NCI-H748 (cell line): ENCODE measurements around the gene MSRB1.

Experiments
- DNase-seq: peaks from one replicate; lab custom pipeline; 2025; ENCODE audit not compliant: unreplicated experiment; lab: John Stamatoyannopoulos, UW

Gene MSRB1

DNA sequence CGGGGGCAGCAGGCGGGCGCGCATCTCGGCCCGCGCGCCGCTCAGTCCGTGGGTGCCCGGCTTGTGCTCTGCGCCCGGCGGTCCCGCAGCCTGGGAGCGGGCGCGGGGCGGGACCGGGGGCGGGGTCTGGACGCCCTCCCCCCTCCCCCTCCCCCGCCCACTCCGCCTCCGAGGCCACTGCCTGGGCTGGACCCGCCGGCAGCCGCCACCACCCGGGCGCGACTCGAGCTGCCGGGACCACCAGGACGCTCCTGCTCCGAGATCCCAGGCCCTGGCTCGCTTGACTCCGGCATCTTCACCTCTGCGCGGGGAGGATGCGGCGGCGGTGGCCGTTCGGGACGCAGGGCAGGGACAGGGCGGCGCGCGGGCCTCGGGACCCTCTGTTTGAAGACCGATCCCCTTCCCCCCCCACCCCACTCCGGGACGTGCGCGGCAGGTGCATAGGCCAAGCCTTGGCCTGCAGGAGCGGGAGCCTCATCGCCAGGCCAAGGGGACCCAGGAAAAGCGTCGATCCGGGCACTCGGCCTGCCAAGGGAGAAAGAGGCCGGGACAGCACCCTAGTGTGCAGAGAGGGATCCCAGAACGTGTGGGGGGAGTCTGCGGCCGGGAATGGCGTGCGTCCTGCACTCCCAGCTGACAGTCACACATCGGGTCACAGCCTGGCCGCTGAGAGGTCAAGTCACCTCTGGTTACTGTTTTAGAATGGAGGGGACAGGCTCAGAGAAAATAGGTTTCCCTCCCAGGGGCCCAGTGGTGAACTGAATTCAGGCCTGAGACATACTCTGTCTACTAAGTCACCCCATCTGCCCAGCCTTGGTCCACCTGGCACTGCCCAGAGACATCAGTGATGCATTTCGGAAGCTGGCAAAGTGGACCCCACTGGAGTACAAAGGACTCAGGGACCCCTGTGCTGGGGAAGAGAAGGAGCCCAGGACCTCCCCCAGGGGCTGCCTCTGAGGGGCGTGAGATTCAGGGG is 24.4 kb downstream of the MSRB1 start, which contains the start of gene HS3ST6:
Gene HS3ST6, minus strand, starts transcription at position 65 of the 976 bp plus-strand sequence. CDS start 92 bp downstream, outside the sequence.
- peak; percentile 36 for DNase-seq

- DNase-seq = no peak
These were observed 25.2 kb downstream of the MSRB1 start for GRCh38 chr16:1917665-1918350.

DNA sequence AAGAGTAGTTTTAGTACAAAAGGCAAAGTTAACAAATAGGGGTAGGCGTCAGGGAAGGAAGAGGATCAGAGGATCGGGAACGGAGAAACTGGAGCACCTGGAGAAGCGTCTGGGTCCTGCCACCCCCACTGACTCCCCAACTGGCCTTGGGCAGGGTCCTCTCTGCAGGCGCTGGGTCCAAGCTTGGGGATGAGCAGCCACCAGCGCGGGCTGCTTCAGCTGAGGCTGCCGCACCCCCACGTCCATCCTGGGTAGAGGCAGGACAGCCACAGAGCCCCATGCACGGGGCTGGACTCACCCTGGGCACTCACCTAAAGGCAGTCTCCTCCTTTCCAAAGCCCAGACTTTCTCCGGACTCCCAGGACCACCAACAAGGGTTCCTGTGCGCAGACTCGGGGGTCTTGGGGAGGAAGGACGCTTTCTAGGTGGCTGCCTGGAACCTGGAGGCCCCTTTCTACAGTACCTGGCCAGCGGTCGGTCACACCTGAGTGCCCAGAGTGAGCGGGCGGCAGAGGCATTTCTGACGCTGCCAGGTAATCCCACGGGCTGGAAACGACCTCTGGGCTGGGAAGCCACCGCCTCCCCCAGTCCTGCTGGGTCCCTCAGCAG is 25.8 kb downstream of the MSRB1 start:
- peak; percentile 24 for DNase-seq

- no peak for DNase-seq
These were observed 26.4 kb downstream of the MSRB1 start for GRCh38 chr16:1916640-1916990.

GRCh38 chr16:1915732-1916639 is 27.0 kb downstream of the MSRB1 start:
- DNase-seq = no peak

DNA sequence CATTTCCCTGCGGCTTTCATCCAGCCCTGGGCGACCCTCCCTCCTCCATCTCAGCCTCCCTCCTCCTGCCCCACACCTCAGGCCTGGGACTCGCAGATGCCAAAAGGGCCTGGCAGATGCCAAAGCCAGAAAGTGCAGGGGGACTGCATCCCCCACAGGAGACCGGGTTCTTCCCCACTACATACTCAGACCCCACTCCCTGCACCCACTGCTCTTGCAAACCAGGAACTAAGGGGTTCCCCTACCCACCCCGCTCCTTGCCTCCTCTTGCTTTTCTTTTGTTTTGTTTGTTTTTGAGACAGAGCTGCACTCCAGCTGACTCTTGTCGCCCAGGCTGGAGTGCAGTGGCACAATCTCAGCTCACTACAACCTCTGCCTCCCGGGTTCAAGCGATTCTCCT is 28.0 kb downstream of the MSRB1 start:
- no peak for DNase-seq

GRCh38 chr16:1914084-1914608 is 28.9 kb downstream of the MSRB1 start:
- DNase-seq = no peak

- DNase-seq = peak; percentile 90
These were observed 29.5 kb downstream of the MSRB1 start for GRCh38 chr16:1913327-1914083.

DNA sequence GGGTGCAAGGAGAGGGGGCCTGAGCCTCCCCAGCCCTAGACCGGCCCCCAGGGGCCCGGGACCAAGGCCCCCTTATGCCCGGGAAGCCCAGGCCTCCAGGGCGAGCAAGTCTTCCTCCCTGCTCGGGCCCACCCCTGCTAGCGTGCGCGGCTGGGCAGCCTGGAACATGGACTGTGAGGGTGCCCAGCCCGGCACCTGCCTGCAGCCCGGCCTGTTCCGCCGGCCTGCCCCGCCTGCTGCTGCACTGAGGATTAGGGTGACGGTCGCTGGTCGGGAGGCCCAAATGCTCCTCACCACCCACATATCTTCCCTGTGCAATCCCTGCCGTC is 30.8 kb downstream of the MSRB1 start:
- no peak for DNase-seq

- DNase-seq = no peak
These were observed 31.4 kb downstream of the MSRB1 start for GRCh38 chr16:1911467-1912214.

DNA sequence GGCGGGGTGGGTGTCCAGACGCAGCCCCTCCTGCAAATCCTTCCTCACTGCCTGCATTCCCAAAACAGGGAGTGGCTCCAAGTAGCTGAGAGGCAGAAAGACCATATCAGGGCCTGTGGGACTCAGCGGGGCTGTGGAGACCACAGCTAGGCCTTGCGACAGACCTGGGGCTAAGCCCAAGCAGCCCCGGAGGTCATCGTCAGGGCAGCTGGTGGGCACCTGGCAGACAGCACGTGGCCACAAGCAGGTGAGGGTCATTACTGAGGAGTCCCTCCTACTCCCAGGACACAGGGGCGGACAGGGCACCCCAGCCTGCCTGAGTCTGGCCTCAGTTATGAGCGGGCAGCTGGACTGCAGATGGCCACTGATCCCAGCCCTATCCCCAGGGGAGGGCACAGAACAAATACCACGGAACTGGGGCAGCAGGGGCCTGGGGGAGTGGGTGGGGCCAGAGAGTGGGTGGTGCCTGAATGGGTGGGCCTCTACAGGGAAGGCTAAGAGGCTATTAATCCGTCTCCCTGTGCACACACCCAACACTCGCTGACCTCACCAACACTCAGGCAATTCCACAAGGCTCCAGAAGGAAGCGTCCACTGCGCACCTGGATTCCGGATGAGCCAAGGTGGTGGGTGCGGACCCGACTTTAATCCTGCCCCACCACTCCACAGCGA is 33.3 kb downstream of the MSRB1 start:
- peak; percentile 65 for DNase-seq

DNA sequence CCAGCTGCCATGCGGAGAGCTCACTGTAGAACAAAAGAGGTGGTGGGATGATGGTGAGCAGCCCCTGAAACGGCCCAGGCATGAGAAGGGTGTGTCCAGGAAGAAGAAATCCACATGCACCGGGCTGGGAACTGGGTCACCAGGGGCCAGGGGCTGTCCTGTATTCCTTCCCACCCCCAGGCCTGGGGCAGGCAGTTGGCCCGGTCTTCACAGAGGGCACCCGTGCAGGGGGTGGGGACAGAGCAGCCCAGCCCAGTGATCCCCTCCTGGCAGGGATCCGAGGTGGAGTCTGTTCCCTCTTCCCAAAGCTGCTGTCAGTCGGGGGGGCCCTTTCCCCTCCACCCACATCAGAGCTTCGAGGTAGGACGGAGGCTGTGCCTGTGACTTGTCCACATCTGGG is 34.0 kb downstream of the MSRB1 start:
- peak; percentile 27 for DNase-seq

- no peak for DNase-seq
These were observed 34.8 kb downstream of the MSRB1 start for GRCh38 chr16:1908184-1908583.

DNA sequence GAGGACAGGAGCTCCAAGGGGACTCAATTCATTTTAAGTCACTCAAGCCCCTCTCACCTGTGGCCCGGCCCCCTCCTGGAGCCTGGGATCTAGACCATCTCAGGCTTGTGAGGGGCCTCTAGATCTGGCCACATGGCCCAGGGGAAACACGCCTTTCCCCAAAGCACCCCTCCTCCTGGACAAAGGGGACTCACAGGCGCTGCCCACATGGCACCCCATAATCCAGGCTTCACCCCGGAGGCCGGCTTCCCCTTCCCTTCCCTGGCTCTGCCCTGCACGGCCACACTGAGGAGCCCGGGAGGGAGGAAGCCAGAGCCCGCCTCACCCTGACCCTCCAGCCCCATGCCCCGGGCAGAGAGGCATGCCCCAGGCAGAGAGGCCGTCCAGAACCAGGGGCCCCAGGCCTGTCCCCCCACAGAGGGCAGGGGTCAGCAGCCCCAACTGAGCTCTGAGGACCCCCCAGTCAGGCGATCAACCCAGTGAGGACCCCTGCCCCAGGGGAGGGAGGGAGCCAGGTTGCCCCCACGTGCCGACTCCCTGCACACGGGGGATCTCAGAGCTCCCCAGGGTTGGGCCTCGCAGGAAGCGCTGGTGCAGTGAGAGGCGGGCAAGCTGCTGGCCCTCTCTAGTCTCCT is 35.7 kb downstream of the MSRB1 start:
- no peak for DNase-seq

DNA sequence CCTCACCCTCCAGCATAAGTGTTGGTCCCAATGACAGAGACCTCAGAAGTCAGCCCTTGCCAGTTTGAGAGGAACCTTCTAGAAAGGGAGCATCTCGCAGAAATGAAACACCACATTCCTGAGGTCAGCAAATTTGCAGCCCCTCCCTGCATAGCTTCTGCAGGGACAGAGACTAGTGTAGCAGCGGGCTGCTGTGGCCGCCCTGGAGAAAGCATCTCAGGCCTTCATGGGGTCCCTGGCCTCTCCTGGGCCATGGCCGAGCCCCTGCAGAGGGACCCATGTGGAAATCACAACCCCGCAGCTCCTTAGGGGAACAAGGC is 36.2 kb downstream of the MSRB1 start:
- DNase-seq = no peak

- no peak for DNase-seq
These were observed 36.7 kb downstream of the MSRB1 start for GRCh38 chr16:1906055-1906845.
